Inferior parietal cortex (tissue), 1 donor: ENCODE results near the gene MYO1H.

ENCODE experiments used
- DNase-seq: peaks from one replicate; pipeline ENCODE4 v3.0.0-alpha.2; 2016; ENCODE audit errors: extremely low spot score

The MYO1H gene

GRCh38 chr12:109493090-109493489 is 145.4 kb downstream of the MYO1H start:
- DNase-seq: no peak

GRCh38 chr12:109493938-109494337 is 146.2 kb downstream of the MYO1H start:
- no peak for DNase-seq

DNA sequence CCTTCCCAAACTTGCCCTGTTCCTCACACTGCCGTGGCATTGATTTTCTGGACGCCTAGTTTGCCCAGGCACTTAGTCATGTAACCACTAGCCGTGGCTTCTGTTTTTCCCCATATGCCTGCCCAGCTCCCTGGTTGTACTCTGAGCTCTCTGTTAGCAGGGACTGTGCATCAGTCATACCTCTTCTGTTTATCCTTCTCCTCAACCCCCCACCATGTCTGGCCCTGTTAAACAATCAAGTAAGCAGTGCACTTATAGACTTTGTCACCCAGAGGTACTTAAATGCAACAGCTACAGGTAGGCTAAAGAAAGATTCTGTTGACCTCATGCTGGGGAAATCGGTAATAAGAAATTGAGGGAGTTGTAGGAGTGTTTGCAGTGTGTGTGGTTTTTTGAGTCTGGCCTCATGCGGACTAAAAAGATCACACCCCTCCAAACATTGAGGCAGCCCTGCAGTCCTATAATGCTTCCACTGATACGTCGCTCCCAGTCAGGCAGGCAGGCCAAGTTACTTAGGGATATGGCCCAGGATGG is 146.7 kb downstream of the MYO1H start:
- no peak for DNase-seq

GRCh38 chr12:109495012-109495411 is 147.3 kb downstream of the MYO1H start:
- no peak for DNase-seq

DNA sequence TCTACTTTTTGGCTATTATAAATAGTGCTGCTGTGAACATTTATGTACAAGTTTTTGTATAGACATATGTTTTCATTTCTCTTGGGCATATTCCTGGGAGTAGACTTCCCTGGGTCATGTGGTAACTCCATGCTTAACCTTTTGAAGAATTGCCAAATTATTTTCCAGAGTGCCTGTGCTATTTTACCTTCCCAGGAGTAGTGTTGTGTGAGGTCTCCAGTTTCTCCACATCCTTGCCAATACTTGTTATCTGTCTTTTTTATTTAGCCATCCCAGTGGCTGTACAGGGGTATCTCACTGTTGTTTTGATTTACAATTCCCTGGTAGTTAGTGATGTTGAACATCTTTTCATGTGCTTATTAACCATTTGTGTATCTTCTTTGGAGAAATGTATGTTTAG is 148.6 kb downstream of the MYO1H start:
- no peak for DNase-seq

DNA sequence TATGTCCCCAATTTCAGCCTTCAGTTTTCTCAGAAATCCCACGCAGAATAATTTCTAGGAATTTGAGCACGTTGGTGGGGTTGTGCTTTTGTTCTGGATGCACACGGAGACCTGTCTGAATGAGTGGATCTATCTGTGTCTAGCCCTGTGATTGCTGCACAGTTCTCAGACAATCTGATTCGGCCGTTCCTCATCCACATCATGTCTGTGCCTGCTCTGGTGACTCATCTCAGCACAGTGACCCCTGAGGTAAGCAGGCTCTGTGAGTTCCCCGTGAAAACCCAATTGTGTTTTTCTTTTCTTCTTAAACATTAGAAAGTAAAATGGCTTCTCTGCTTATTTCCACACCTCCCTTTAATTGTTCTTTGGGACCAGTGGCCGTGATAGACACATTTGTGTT is 150.0 kb downstream of the MYO1H start:
- DNase-seq: no peak
